HG03439 (cell line): ENCODE measurements around the gene SEMA3A.

ENCODE experiments used
- ATAC-seq: cut with Tn5 transposase; IDR thresholded peaks from one replicate; pipeline ENCODE4 v1.9.1; 2021; ENCODE audit warnings: mild to moderate bottlenecking, moderate library complexity; ENCODE audit not compliant: unreplicated experiment

SEMA3A gene

GRCh38 chr7:83941300-83941699 lies 253.3 kb downstream of the SEMA3A start:
- no peak for ATAC-seq

- ATAC-seq = no peak
Measured at GRCh38 chr7:83937930-83938329, 256.7 kb downstream of the SEMA3A start.

GRCh38 chr7:83936056-83936708 lies 258.4 kb downstream of the SEMA3A start:
- peak; percentile 82 for ATAC-seq

GRCh38 chr7:83934118-83934734 lies 260.4 kb downstream of the SEMA3A start:
- ATAC-seq = no peak

GRCh38 chr7:83931968-83932367 lies 262.6 kb downstream of the SEMA3A start:
- ATAC-seq = no peak

GRCh38 chr7:83930262-83930661 lies 264.3 kb downstream of the SEMA3A start:
- no peak for ATAC-seq

- ATAC-seq = no peak
Measured at GRCh38 chr7:83925860-83926259, 268.7 kb downstream of the SEMA3A start.

- no peak for ATAC-seq
Measured at GRCh38 chr7:83921941-83922607, 272.5 kb downstream of the SEMA3A start.

- no peak for ATAC-seq
Measured at GRCh38 chr7:83921271-83921940, 273.2 kb downstream of the SEMA3A start.

GRCh38 chr7:83918142-83918541 lies 276.4 kb downstream of the SEMA3A start:
- ATAC-seq = no peak

- ATAC-seq = no peak
Measured at GRCh38 chr7:83913174-83913573, 281.4 kb downstream of the SEMA3A start.

GRCh38 chr7:83908526-83908925 lies 286.1 kb downstream of the SEMA3A start:
- no peak for ATAC-seq
